ENCODE data around the gene AKR7A3.

DNA sequence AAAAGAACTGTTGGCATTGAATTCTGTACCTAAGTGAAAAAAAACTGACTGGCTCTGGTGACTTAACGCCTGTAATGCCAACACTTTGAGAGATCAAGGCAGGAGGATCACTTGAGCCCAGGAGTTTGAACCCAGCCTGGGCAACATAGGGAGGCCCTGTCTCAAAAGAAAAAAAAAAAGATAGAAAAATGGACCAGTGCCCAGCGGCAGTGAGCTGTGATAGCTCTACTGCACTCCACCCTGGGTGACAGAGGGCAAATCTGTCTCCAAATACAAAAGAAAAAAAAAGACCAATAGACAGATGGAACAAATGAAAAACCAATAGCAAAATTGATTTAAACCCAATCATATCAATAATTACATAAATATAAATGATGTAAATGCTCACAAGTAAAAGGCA lies 674 bp upstream of the AKR7A3 start:
- TF ChIP-seq, protein P1, sequence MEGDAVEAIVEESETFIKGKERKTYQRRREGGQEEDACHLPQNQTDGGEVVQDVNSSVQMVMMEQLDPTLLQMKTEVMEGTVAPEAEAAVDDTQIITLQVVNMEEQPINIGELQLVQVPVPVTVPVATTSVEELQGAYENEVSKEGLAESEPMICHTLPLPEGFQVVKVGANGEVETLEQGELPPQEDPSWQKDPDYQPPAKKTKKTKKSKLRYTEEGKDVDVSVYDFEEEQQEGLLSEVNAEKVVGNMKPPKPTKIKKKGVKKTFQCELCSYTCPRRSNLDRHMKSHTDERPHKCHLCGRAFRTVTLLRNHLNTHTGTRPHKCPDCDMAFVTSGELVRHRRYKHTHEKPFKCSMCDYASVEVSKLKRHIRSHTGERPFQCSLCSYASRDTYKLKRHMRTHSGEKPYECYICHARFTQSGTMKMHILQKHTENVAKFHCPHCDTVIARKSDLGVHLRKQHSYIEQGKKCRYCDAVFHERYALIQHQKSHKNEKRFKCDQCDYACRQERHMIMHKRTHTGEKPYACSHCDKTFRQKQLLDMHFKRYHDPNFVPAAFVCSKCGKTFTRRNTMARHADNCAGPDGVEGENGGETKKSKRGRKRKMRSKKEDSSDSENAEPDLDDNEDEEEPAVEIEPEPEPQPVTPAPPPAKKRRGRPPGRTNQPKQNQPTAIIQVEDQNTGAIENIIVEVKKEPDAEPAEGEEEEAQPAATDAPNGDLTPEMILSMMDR (IDR thresholded peaks at IDR 0.05) = no peak
- no peak for TF ChIP-seq POLR2A (IDR thresholded peaks at IDR 0.05)
